CD14-positive monocyte (primary cell): ENCODE data around the gene C9orf43. TPM values are rescaled to one million over a fixed set of nuclear protein-coding genes. Genes with fewer than 3 reads are reported as not detected.
"Not testable (repeated sequence)": the region's sequence is repeated elsewhere in the genome, so short reads cannot be mapped to it uniquely, and the experiment has no call there.

ENCODE experiments used
- DNase-seq, 3 donors: peaks; one replicate each; pipeline ENCODE4 v3.0.0-alpha.2; 2011 to 2022
- H2AFZ ChIP-seq: 2 replicates; pipeline ENCODE4 v1.6.0; 2012; ENCODE audit warnings: mild to moderate bottlenecking, low read depth, low read length, inconsistent platforms; ENCODE audit not compliant: insufficient read depth, poor library complexity, severe bottlenecking
- H3K27ac ChIP-seq, 2 donors: 1 replicate in 1 of 2; 2 replicates in 1 of 2; pipeline ENCODE4 v1.5.1; 2012 to 2013; ENCODE audit warnings: low read length in 2 of 2, control low read depth in 1 of 2, inconsistent platforms in 1 of 2, low read depth in 1 of 2, mild to moderate bottlenecking in 1 of 2
- H3K27me3 ChIP-seq, 2 donors: one replicate each; pipeline versions ENCODE4 v1.6.0 to v1.6.1; 2011 to 2013; ENCODE audit warnings: low read length in 2 of 2; ENCODE audit not compliant: control insufficient read depth in 2 of 2, insufficient read depth in 2 of 2
- H3K36me3 ChIP-seq, 2 donors: replicated peaks in 1 of 2; 1 replicate in 1 of 2; 2 replicates in 1 of 2; pipeline versions ENCODE4 v1.5.1 to v1.6.1; 2012 to 2013; ENCODE audit warnings: low read length in 2 of 2, control low read depth in 1 of 2, inconsistent platforms in 1 of 2, mild to moderate bottlenecking in 1 of 2; ENCODE audit not compliant: insufficient read depth in 2 of 2, control insufficient read depth in 1 of 2
- H3K4me1 ChIP-seq, 2 donors: 1 replicate in 1 of 2; 2 replicates in 1 of 2; pipeline versions ENCODE4 v1.5.1 to v1.6.1; 2012 to 2013; ENCODE audit warnings: low read length in 2 of 2, control low read depth in 1 of 2, inconsistent platforms in 1 of 2, mild to moderate bottlenecking in 1 of 2, moderate library complexity in 1 of 2; ENCODE audit not compliant: insufficient read depth in 2 of 2, control insufficient read depth in 1 of 2
- H3K4me2 ChIP-seq: replicated peaks from 2 replicates; pipeline ENCODE3; 2012; ENCODE audit warnings: low read length, moderate library complexity, mild to moderate bottlenecking; ENCODE audit not compliant: poor library complexity, severe bottlenecking; ENCODE audit errors: extremely low read depth
- H3K4me3 ChIP-seq, 3 experiments: fragments of 200-600 bp in 1 of 3; sonication (generic) in 1 of 3; replicated peaks in 1 of 3; 1 replicate in 2 of 3; 2 replicates in 1 of 3; pipeline ENCODE4 v1.5.1; 2011 to 2013; ENCODE audit warnings: low read length in 3 of 3, mild to moderate bottlenecking in 3 of 3, control low read depth in 2 of 3, low read depth in 2 of 3, inconsistent platforms in 1 of 3, moderate library complexity in 1 of 3
- H3K79me2 ChIP-seq: 2 replicates; pipeline ENCODE4 v1.6.0; 2012; ENCODE audit warnings: mild to moderate bottlenecking, control low read depth, inconsistent platforms, low read length, moderate library complexity; ENCODE audit not compliant: insufficient read depth
- H3K9ac ChIP-seq: 2 replicates; pipeline ENCODE4 v1.6.0; 2017; ENCODE audit warnings: low read length, mild to moderate bottlenecking; ENCODE audit not compliant: insufficient read depth, poor library complexity, severe bottlenecking
- H3K9me3 ChIP-seq, 2 donors: replicated peaks in 1 of 2; 1 replicate in 1 of 2; 2 replicates in 1 of 2; pipeline versions ENCODE4 v1.5.1 to v1.6.1; 2012 to 2013; ENCODE audit warnings: low read length in 2 of 2, control low read depth in 1 of 2; ENCODE audit not compliant: control insufficient read depth in 1 of 2, insufficient read depth in 1 of 2
- H4K20me1 ChIP-seq: 2 replicates; pipeline ENCODE4 v1.6.0; 2012; ENCODE audit warnings: mild to moderate bottlenecking, low read length, control low read depth, moderate library complexity; ENCODE audit not compliant: insufficient read depth
- H3K27ac Mint-ChIP-seq, 7 donors: one replicate each; pipeline ENCODE4 v1.8.0; 2020; ENCODE audit warnings: mild to moderate bottlenecking in 7 of 7, mixed read lengths in 7 of 7, moderate library complexity in 6 of 7, inconsistent platforms in 2 of 7
- H3K27me3 Mint-ChIP-seq, 3 donors: one replicate each; pipeline ENCODE4 v1.8.0; 2021 to 2022; ENCODE audit warnings: low read depth in 3 of 3, mild to moderate bottlenecking in 3 of 3, mixed read lengths in 3 of 3, moderate library complexity in 3 of 3, inconsistent platforms in 1 of 3
- H3K36me3 Mint-ChIP-seq, 2 donors: one replicate each; pipeline ENCODE4 v1.8.0; 2020; ENCODE audit warnings: mixed read lengths in 2 of 2, inconsistent platforms in 1 of 2, mild to moderate bottlenecking in 1 of 2
- H3K4me1 Mint-ChIP-seq: one replicate; pipeline ENCODE4 v1.8.0; 2020; ENCODE audit warnings: mild to moderate bottlenecking, mixed read lengths
- H3K4me3 Mint-ChIP-seq, 2 donors: one replicate each; pipeline ENCODE4 v1.8.0; 2020; ENCODE audit warnings: mild to moderate bottlenecking in 2 of 2, mixed read lengths in 2 of 2, moderate library complexity in 1 of 2
- H3K9me3 Mint-ChIP-seq, 7 donors: one replicate each; pipeline ENCODE4 v1.8.0; 2020 to 2022; ENCODE audit warnings: mixed read lengths in 7 of 7, mild to moderate bottlenecking in 6 of 7, moderate library complexity in 6 of 7, inconsistent platforms in 2 of 7
- WGBS: methylation state at CpG from one replicate; pipeline ENCODE4 v1.1.5; 2013; ENCODE audit warnings: missing lambda C conversion rate; ENCODE audit not compliant: insufficient coverage; 5-methylcytosine and 5-hydroxymethylcytosine counted together
- intact Hi-C, 2 donors: fragments of 100-400 bp; cut with micrococcal nuclease; formaldehyde crosslinking; loops; one replicate each; pipeline versions ENCODE4 v1.15.0 to v1.15.1; 2023
- polyA plus RNA-seq, 3 donors: library from polyadenylated mRNA; depleted of rRNA in 1 of 3; unstranded in 2 of 3; stranded (reverse) in 1 of 3; fragments of 300-500 nt in 2 of 3; fragments of >200 nt in 1 of 3; fragmentation: Illumina TruSeq in 2 of 3; gene quantifications; 1 replicate in 2 of 3; 2 replicates in 1 of 3; pipeline ENCODE4 v1.2.3, GENCODE V29; 2012 to 2021
- TF ChIP-seq, protein P1 (sequence below): fragments of 200-600 bp; IDR thresholded peaks from one replicate; pipeline ENCODE4 v1.8.0; 2022; ENCODE audit warnings: antibody characterized with exemption, mild to moderate bottlenecking

C9orf43 gene
- polyA plus RNA-seq, 3 donors = 0.17 TPM; not detected in 2

- H3K27me3 ChIP-seq = no peaks in the 10 kb centered on the region
- Mint-ChIP-seq H3K4me3 (no peak overlapping the region), H3K36me3 (no peaks in the 10 kb centered on the region), H3K27ac (no peak overlapping the region), H3K4me1 (peaks cover 9% of the 10 kb centered on the region), H3K9me3 (peaks cover 0 to 2% (median 0%) of the 10 kb centered on the region in 7 donors), H3K27me3 (peaks cover 0 to 3% (median 0%) of the 10 kb centered on the region in 3 donors)
- no peak overlapping the region for H3K27ac ChIP-seq
- no peaks in the 10 kb centered on the region for H4K20me1 ChIP-seq
- no peaks in the 10 kb centered on the region for H3K36me3 ChIP-seq
- H2AFZ ChIP-seq = no peak overlapping the region
- H3K4me1 ChIP-seq = peaks cover 0 to 8% of the 10 kb centered on the region in 2 donors
- TF ChIP-seq, protein P1, sequence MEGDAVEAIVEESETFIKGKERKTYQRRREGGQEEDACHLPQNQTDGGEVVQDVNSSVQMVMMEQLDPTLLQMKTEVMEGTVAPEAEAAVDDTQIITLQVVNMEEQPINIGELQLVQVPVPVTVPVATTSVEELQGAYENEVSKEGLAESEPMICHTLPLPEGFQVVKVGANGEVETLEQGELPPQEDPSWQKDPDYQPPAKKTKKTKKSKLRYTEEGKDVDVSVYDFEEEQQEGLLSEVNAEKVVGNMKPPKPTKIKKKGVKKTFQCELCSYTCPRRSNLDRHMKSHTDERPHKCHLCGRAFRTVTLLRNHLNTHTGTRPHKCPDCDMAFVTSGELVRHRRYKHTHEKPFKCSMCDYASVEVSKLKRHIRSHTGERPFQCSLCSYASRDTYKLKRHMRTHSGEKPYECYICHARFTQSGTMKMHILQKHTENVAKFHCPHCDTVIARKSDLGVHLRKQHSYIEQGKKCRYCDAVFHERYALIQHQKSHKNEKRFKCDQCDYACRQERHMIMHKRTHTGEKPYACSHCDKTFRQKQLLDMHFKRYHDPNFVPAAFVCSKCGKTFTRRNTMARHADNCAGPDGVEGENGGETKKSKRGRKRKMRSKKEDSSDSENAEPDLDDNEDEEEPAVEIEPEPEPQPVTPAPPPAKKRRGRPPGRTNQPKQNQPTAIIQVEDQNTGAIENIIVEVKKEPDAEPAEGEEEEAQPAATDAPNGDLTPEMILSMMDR = no peak
- no peaks in the 10 kb centered on the region for H3K79me2 ChIP-seq
- no peak overlapping the region for H3K9ac ChIP-seq
- no peak overlapping the region for H3K4me3 ChIP-seq
- H3K9me3 ChIP-seq = no peaks in the 10 kb centered on the region
- DNase-seq = no peak
- intact Hi-C loops = no loop called here
- no peak overlapping the region for H3K4me2 ChIP-seq
Observed at GRCh38 chr9:113431191-113431590, 20.6 kb downstream of the C9orf43 start.

DNA sequence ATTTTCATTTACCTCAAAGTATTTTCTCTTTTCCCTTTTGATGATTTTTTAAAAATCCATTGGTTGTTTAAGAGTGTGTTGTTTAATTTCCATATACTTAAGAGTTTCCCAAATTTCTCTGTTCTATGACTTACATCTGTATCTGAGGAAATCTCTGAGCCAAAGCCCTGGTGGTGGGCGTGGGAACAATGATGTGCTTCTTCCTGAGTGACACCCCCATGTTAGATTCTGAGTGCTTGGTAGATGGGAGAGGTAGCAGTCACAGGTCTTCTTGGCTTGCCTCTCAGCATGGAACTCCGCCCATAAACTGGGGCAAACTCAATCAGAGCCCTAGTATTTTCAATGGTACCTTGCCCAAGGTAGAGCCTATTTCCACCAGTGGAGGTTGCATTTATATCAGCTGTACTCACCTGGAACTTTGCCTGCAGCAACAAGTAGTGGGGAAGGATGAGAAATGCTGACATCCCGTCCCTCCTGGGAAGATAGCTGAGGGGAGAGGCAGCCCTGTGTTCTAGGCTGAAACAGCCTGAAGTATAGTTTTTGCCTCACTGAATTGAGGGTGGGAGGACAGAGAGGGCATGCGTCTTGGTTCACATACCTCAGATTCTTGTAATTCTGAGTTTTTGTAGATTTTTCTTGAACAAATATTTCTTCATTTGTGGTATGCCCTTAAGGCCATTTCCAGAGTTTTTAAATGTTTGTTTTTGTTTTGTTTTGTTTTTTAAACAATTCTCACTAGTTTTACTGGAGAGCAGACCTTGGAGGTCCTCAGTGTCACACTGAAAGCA is 26.4 kb downstream of the C9orf43 start:
- no peak overlapping the region for H3K4me3 ChIP-seq
- Mint-ChIP-seq H3K4me1 (peaks cover 2% of the 10 kb centered on the region), H3K27ac (no peak overlapping the region), H3K4me3 (no peak overlapping the region), H3K9me3 (peaks cover 0 to 2% (median 0%) of the 10 kb centered on the region in 7 donors), H3K27me3 (peaks cover 0 to 1% (median 0%) of the 10 kb centered on the region in 3 donors), H3K36me3 (no peaks in the 10 kb centered on the region)
- H3K9me3 ChIP-seq = no peaks in the 10 kb centered on the region
- no peak overlapping the region for H3K27ac ChIP-seq
- WGBS = no CpG with 5 or more reads among the region's 4 CpGs
- intact Hi-C loops = no loop called here
- no peaks in the 10 kb centered on the region for H3K79me2 ChIP-seq
- no peaks in the 10 kb centered on the region for H3K27me3 ChIP-seq
- H4K20me1 ChIP-seq = no peaks in the 10 kb centered on the region
- no peaks in the 10 kb centered on the region for H3K36me3 ChIP-seq
- no peak overlapping the region for H3K9ac ChIP-seq
- H3K4me2 ChIP-seq = no peak overlapping the region
- TF ChIP-seq, protein P1 = no peak
- H2AFZ ChIP-seq = no peak overlapping the region
- H3K4me1 ChIP-seq = no peaks in the 10 kb centered on the region
- no peak for DNase-seq

- H3K27ac ChIP-seq, H3K36me3 ChIP-seq, H3K4me1 ChIP-seq, H3K27me3 ChIP-seq, H3K4me3 Mint-ChIP-seq, H3K9me3 ChIP-seq, H3K4me3 ChIP-seq, H3K27ac Mint-ChIP-seq, H3K4me2 ChIP-seq, intact Hi-C loops, H3K9ac ChIP-seq, H3K27me3 Mint-ChIP-seq, H3K4me1 Mint-ChIP-seq, H3K36me3 Mint-ChIP-seq, H3K79me2 ChIP-seq, H3K9me3 Mint-ChIP-seq, DNase-seq, H4K20me1 ChIP-seq, H2AFZ ChIP-seq: not testable (repeated sequence)
- no CpG with 5 or more reads among the region's 1 CpG for WGBS
Observed at GRCh38 chr9:113437716-113438115, 27.2 kb downstream of the C9orf43 start.
